C4-2B (cell line): ENCODE results near the gene BLOC1S5.

Experiments
- ZFX ChIP-seq: fragments of 450-650 bp; IDR thresholded peaks from 2 replicates; pipeline ENCODE4 v1.6.1; 2017
- TF ChIP-seq, protein P1 (sequence below): fragments of 450-650 bp; conservative IDR thresholded peaks from 2 replicates; pipeline ENCODE4 v1.5.1; 2017; ENCODE audit warnings: mild to moderate bottlenecking

DNA sequence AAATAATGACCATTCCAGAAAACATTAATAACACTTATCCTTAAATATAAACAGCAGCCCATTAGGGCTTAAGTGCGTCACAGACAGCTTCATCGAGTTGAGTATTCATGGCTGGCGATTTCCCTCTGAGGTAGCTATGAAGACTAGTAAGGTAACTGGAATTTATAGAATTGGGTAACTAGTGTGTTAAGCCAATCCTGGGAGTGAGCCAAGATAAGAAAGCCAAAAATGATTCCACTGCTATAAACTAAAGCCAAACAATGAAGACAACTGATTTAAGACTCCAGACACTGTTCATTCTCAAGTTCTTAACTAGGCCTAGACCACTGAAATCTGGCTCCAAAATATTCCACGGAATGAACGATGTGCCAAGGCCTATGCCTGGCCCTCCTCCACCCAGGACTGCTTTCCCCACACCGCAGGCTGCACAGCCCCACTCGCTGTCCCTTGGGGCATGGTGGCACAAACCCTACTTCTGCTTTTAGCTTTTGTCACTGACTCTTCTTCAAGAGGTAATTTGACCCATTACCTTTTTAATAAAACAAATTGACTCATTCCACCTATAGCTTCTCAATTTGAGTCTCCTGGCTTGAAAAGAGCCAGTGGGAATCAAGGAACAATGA lies 66.0 kb downstream of the BLOC1S5 start:
- TF ChIP-seq, protein P1, sequence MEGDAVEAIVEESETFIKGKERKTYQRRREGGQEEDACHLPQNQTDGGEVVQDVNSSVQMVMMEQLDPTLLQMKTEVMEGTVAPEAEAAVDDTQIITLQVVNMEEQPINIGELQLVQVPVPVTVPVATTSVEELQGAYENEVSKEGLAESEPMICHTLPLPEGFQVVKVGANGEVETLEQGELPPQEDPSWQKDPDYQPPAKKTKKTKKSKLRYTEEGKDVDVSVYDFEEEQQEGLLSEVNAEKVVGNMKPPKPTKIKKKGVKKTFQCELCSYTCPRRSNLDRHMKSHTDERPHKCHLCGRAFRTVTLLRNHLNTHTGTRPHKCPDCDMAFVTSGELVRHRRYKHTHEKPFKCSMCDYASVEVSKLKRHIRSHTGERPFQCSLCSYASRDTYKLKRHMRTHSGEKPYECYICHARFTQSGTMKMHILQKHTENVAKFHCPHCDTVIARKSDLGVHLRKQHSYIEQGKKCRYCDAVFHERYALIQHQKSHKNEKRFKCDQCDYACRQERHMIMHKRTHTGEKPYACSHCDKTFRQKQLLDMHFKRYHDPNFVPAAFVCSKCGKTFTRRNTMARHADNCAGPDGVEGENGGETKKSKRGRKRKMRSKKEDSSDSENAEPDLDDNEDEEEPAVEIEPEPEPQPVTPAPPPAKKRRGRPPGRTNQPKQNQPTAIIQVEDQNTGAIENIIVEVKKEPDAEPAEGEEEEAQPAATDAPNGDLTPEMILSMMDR, result no peak
- no peak for TF ChIP-seq ZFX
